BLaER1 (cell line): ENCODE results near the gene PRICKLE2.

Experiments
- H3K27ac ChIP-seq: shearing (Covaris generic); formaldehyde crosslinking; 2 replicates; pipeline ENCODE4 v1.8.1; 2022
- H3K27me3 ChIP-seq: shearing (Covaris generic); formaldehyde crosslinking; 2 replicates; pipeline ENCODE4 v1.8.1; 2022
- H3K36me3 ChIP-seq: shearing (Covaris generic); formaldehyde crosslinking; 2 replicates; pipeline ENCODE4 v1.8.1; 2022
- H3K4me1 ChIP-seq: shearing (Covaris generic); formaldehyde crosslinking; 2 replicates; pipeline ENCODE4 v1.8.1; 2022
- H3K4me2 ChIP-seq: shearing (Covaris generic); formaldehyde crosslinking; 2 replicates; pipeline ENCODE4 v1.8.1; 2022
- H3K4me3 ChIP-seq: shearing (Covaris generic); formaldehyde crosslinking; 2 replicates; pipeline ENCODE4 v1.8.1; 2022
- H3K9ac ChIP-seq: shearing (Covaris generic); formaldehyde crosslinking; 2 replicates; pipeline ENCODE4 v1.8.1; 2022
- H3K9me3 ChIP-seq: shearing (Covaris generic); formaldehyde crosslinking; 2 replicates; pipeline ENCODE4 v1.8.1; 2022
- H4K20me1 ChIP-seq: shearing (Covaris generic); formaldehyde crosslinking; 2 replicates; pipeline ENCODE4 v1.8.1; 2022
- Cebpa-rat ChIP-seq: shearing (Covaris generic); IDR thresholded peaks from 2 replicates; pipeline ENCODE4 v1.8.1; 2022

PRICKLE2 gene

DNA sequence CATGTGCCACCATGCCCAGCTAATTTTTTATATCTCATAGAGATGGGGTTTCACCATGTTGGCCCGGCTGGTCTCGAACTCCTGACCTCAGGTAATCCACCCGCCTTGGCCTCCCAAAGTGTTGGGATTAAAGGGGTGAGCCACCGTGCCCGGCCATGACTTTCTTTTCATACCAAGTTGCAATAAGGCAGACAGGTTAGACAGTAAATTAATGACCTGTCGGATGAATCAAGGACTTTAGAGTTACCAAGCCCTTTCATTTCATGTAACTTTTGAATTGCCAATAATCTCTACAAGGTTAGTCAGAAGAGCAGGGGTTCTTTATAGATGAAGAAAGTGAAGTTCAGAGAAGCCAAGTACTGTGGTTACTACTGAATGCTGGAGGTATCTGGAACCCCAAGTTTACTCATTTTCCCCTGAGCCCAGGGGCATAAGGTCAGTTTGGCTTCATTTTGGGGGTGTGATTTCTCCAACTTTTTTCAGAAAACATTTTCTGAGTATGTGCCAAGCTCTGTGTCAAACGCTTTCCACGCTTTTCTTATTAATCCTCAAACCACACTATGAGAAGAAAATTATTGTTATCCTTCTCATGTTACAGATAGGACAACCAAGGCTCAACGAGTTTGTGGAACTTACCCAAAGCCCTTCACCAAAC lies 11.9 kb downstream of the PRICKLE2 start:
- TF ChIP-seq Cebpa-rat: no peak
- H3K4me3 ChIP-seq: no peak overlapping the region
- H3K9ac ChIP-seq: no peak overlapping the region
- H3K27ac ChIP-seq: no peak overlapping the region; the same call in 1 of the 2 replicates
- peaks cover 4% of the 10 kb centered on the region; the same call in 1 of the 2 replicates for H3K9me3 ChIP-seq
- no peaks in the 10 kb centered on the region for H3K36me3 ChIP-seq
- H3K27me3 ChIP-seq: no peaks in the 10 kb centered on the region
- H4K20me1 ChIP-seq: no peaks in the 10 kb centered on the region
- peaks cover 37% of the 10 kb centered on the region for H3K4me1 ChIP-seq
- peak overlapping the region; percentile 72 for H3K4me2 ChIP-seq

DNA sequence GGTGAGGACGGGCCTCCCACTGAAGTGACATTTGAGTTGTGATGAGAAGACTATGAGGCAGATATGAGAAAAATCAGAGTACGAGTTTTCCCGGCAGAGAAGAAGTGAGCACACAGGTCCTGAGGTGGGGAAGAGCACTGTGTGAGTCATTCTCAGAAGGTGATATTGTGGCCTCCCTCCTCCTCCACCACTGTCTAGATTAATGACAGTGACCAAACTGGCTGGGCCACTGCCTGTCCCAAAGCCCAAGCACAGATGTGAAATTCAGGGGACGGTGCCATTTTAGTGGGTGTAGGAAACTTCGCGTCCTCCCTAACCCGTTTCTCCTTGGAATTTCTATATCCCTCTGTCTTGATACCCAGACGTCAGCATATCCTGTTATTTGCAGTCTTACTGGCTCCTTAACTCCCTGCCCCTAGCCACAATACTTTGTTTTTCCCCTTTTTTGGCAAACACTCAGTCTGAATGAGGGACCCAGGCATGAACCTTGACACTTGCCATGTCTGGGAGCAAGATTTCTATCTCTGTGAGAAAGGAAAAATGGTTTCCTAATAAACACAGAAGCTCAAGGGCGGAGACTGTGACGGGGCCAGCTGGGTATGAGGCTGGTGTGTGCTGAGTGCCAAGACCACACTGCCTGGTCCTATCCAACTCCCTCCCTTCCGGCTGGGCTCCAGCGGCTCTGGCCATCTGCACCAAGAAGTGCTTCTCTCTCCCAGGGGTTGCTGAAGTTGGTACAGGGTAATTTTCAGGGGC lies 15.2 kb downstream of the PRICKLE2 start:
- H3K36me3 ChIP-seq: no peaks in the 10 kb centered on the region
- H3K27ac ChIP-seq: 0 out of 2 replicates have a peak overlapping the region, but pooled peaks have one; percentile 11
- no peak overlapping the region for H3K4me3 ChIP-seq
- H3K4me2 ChIP-seq: peak overlapping the region; percentile 43
- H3K9me3 ChIP-seq: peaks cover 4% of the 10 kb centered on the region; the same call in 1 of the 2 replicates
- H3K4me1 ChIP-seq: peaks cover 52% of the 10 kb centered on the region
- H3K9ac ChIP-seq: no peak overlapping the region
- no peak for TF ChIP-seq Cebpa-rat
- H4K20me1 ChIP-seq: no peaks in the 10 kb centered on the region
- no peaks in the 10 kb centered on the region for H3K27me3 ChIP-seq

DNA sequence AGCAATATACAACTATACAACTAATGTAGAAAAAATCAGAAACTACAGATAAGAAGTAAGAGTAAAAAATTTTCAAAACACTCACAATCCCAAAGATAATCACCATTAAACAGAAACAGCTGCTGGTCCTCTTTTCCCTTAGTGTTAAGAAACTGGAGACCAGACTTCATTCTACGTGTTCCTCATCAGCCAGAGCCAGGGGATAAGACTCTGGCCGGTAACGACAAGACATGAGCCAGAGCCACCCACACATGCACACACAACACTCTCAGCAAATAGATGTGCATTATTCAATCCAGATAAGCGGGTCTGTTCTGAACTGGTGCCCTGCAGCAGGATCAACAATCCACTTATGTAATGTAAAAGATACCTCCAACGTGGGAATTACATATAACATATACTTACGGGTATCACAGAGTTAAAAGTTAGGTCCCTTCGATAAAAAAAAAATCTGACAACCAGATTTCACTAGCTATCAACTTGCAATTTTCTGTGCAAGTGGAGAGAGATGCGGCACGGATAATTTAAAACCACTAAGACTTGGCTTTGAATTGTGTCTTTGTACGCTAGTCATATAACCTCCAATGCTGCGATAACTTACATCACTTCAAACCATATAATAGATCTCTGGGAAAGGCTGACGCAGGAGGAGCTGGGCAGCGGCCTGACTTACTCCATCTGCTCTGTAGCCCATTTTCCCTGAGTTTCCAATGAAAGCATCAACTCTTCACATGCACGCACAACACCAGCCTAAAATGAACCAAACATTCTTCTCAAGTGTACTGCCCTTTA lies 17.8 kb downstream of the PRICKLE2 start:
- TF ChIP-seq Cebpa-rat: no peak
- Histone ChIP-seq H4K20me1 (no peaks in the 10 kb centered on the region), H3K27ac (no peak overlapping the region), H3K4me2 (no peak overlapping the region), H3K9me3 (peaks cover 4% of the 10 kb centered on the region; the same call in 1 of the 2 replicates), H3K4me3 (no peak overlapping the region), H3K4me1 (peaks cover 51% of the 10 kb centered on the region), H3K27me3 (no peaks in the 10 kb centered on the region), H3K9ac (no peak overlapping the region), H3K36me3 (no peaks in the 10 kb centered on the region)

DNA sequence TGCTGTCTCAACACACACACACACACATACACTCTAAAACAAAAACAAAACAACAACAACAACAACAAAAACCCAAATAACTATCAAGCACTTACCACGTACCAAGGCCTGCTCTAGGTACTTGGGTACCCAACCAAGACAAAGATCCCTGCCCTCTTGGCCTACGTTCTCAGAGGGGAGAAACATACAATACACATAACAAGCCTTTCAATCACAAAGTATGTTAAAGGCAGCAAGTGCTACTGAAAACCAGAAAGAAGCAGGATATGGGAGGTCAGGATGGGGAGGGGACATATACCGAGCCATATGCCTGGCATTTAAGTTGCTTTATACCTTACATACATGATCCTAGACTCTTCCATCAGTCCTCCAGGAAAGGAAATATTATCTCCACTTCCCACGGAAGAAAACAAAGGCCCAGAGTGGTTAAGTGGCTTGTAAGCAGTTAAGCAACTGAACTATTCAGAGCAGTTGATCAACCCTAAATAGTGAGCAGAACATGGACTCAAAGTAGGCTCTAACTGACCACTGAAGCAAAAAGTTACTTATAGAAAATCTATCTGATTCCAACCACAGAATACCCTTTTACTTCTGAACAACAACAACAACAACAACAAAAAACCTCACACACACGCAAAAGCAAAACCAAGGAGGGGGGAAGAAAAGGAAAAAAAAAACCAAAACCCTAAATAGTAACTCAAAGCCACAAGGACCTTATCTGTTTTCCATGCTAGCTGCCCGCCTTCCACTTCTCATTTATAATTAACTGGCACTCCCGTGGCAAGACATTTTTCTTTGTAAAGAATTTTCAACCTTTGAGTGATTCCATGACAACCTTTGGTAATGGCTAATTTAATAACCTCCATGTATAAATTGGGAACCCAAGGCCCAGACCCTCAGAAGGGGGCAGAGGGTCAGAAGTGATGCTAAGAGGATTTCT lies 21.0 kb downstream of the PRICKLE2 start:
- no peak for TF ChIP-seq Cebpa-rat
- Histone ChIP-seq H4K20me1 (no peaks in the 10 kb centered on the region), H3K4me3 (no peak overlapping the region; the same call in 1 of the 2 replicates), H3K4me2 (peak overlapping the region; percentile 65), H3K4me1 (peaks cover 50% of the 10 kb centered on the region), H3K36me3 (no peaks in the 10 kb centered on the region), H3K27ac (peak overlapping the region; percentile 44; the same call in 1 of the 2 replicates), H3K27me3 (no peaks in the 10 kb centered on the region), H3K9me3 (peaks cover 17% of the 10 kb centered on the region), H3K9ac (no peak overlapping the region)

DNA sequence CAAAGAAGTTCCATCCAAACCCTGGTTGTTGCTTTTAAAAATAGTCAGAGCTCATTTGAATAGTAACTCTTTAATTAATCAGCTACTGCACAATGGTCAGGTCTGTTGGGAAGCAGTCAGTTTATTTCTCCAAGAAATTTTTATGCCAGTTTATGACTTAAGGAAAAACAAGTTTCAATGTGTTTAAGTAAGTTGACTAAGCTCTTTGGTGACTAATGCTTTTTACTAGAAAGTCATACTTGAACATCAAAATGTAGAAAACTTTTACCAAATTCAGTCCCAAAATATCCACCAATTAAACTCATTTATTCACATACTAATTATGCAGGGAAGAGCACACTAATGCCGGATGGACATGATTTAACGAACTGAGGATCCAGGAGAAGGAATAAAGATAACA lies 22.1 kb downstream of the PRICKLE2 start:
- Histone ChIP-seq H3K4me3 (no peak overlapping the region), H4K20me1 (no peaks in the 10 kb centered on the region), H3K27me3 (no peaks in the 10 kb centered on the region), H3K9me3 (peaks cover 25% of the 10 kb centered on the region), H3K27ac (no peak overlapping the region), H3K4me1 (peaks cover 61% of the 10 kb centered on the region), H3K4me2 (peak overlapping the region; percentile 65; the same call in 1 of the 2 replicates), H3K36me3 (no peaks in the 10 kb centered on the region), H3K9ac (no peak overlapping the region)
- TF ChIP-seq Cebpa-rat: no peak

DNA sequence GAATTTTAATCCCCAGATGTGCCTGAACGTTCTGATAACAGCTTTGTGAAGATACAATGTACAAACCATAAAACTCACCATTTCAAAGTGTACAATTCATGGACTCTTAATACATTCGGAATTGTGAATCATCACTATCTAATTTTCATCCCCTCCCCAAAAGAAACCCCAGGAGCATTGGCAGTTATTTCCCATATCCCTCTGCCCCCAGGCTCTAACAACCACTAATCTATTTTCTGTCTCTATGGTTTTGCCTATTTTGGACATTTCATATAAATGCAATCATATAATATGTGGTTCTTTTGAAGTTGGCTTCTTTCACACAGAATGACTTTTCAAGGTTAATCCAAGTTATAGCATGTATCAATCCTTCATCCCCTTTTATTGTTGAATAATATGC lies 25.3 kb downstream of the PRICKLE2 start:
- H3K9me3 ChIP-seq: peaks cover 37% of the 10 kb centered on the region
- H3K4me2 ChIP-seq: peak overlapping the region; percentile 46
- H3K27ac ChIP-seq: no peak overlapping the region
- peaks cover 44% of the 10 kb centered on the region for H3K4me1 ChIP-seq
- no peaks in the 10 kb centered on the region for H3K27me3 ChIP-seq
- H3K4me3 ChIP-seq: no peak overlapping the region
- no peak overlapping the region for H3K9ac ChIP-seq
- no peak for TF ChIP-seq Cebpa-rat
- H4K20me1 ChIP-seq: no peaks in the 10 kb centered on the region
- H3K36me3 ChIP-seq: no peaks in the 10 kb centered on the region

DNA sequence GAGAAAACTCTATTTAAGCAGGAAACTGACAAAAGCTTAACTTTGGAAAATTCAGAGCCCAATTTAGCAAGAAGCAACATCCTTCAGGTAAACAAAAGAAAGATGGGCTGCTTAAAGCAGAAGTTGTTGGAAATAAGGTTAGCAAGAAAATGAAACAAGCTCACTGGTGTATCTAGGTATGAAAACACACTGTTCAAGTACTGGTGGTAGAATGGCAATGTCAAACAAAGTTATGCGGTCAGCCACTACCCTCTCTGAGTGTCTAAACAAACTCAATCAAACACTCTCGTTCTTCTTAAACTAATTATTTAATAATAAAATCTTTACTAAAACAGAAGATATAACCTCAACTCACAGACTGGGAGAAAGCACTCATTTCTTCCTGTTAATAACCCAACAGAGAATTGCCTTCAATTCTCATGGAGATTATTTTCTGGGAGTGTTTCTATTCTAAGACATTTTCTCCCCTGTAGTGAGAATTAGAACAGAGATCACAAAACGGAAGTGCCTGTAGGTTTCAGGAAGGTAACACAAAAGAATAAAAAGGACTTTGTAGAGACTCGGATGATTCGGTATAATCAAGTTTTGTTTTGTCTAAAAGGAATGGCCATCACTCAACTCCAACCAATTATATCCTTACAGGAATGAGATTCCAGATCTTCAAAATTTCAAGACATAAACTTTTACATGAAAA lies 28.9 kb downstream of the PRICKLE2 start:
- Histone ChIP-seq H3K9me3 (peaks cover 55% of the 10 kb centered on the region), H3K27me3 (no peaks in the 10 kb centered on the region), H4K20me1 (no peaks in the 10 kb centered on the region), H3K4me2 (no peak overlapping the region), H3K36me3 (no peaks in the 10 kb centered on the region), H3K4me3 (no peak overlapping the region), H3K4me1 (peaks cover 25% of the 10 kb centered on the region), H3K27ac (no peak overlapping the region), H3K9ac (no peak overlapping the region)
- no peak for TF ChIP-seq Cebpa-rat

DNA sequence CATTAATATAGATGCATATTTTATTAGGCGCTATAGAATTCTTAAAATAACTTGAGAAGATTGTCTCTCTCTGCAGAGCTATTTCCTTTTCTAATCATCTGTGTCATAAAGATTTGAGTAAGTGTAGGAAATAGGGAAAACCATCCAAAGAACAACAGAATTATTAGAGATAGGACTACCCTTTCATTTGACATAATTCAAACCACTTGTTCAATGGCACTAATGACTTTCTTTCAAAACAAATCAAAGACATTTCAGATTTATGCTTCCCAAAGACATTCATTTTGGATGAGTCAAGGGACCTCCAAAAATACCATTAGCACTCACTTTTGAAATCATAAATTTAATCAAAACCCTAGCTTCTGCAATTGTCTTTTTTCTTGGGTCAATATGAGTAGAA lies 29.5 kb downstream of the PRICKLE2 start:
- H3K4me1 ChIP-seq: peaks cover 25% of the 10 kb centered on the region
- no peak for TF ChIP-seq Cebpa-rat
- H3K36me3 ChIP-seq: no peaks in the 10 kb centered on the region
- no peak overlapping the region for H3K27ac ChIP-seq
- H3K9me3 ChIP-seq: peaks cover 50% of the 10 kb centered on the region
- no peaks in the 10 kb centered on the region for H3K27me3 ChIP-seq
- no peaks in the 10 kb centered on the region for H4K20me1 ChIP-seq
- no peak overlapping the region for H3K4me3 ChIP-seq
- no peak overlapping the region for H3K4me2 ChIP-seq
- H3K9ac ChIP-seq: no peak overlapping the region
